B cell (primary cell): Measurements from ENCODE around the gene MYH7. TPM values are rescaled to one million over a fixed set of nuclear protein-coding genes. Genes with fewer than 3 reads are reported as not detected.

ENCODE experiments used
- ATAC-seq: fragments of 200-7000 bp; cut with Tn5 transposase; one replicate; pipeline ENCODE4 v1.10.0; 2021; ENCODE audit warnings: low read depth, mild to moderate bottlenecking, moderate number of reproducible peaks, moderate library complexity
- CTCF ChIA-PET: fragments of 350-600 bp; sonication (Branson Sonifier 250); formaldehyde crosslinking; loops from one replicate; lab custom pipeline; 2021; ENCODE audit warnings: antibody characterized with exemption, inconsistent platforms; lab: Charles Lee
- POLR2A ChIA-PET: fragments of 350-600 bp; sonication (Branson Sonifier 250); formaldehyde crosslinking; loops from one replicate; lab custom pipeline; 2021; ENCODE audit warnings: antibody characterized with exemption; lab: Charles Lee
- DNase-seq: peaks from one replicate; pipeline ENCODE4 v3.0.0; 2013
- H2AFZ ChIP-seq: 2 replicates; pipeline ENCODE4 v1.6.1; 2012; ENCODE audit warnings: mild to moderate bottlenecking, low read depth, low read length; ENCODE audit not compliant: insufficient read depth, poor library complexity, severe bottlenecking
- H3K27ac ChIP-seq, 2 donors: 1 replicate in 1 of 2; 2 replicates in 1 of 2; pipeline ENCODE4 v1.5.1; 2012 to 2013; ENCODE audit warnings: low read length in 2 of 2, mild to moderate bottlenecking in 2 of 2, moderate library complexity in 1 of 2
- H3K27me3 ChIP-seq, 4 experiments: fragments of 200-600 bp in 1 of 4; sonication (generic) in 1 of 4; replicated peaks in 1 of 4; 1 replicate in 2 of 4; 2 replicates in 2 of 4; pipeline versions ENCODE4 v1.6.1 to v1.7.0; 2013 to 2016; ENCODE audit warnings: low read length in 3 of 4, mild to moderate bottlenecking in 2 of 4, mixed read lengths in 1 of 4, moderate library complexity in 1 of 4; ENCODE audit not compliant: insufficient read depth in 4 of 4, control insufficient read depth in 3 of 4; ENCODE audit errors: control extremely low read depth in 1 of 4
- H3K36me3 ChIP-seq, 2 experiments: replicated peaks in 1 of 2; 1 replicate in 1 of 2; 2 replicates in 1 of 2; pipeline versions ENCODE4 v1.6.1 to v1.7.1; 2013; ENCODE audit warnings: low read length in 1 of 2; ENCODE audit not compliant: insufficient read depth in 2 of 2, control insufficient read depth in 1 of 2; ENCODE audit errors: control extremely low read depth in 1 of 2, extremely low read depth in 1 of 2
- H3K4me1 ChIP-seq, 2 donors: fragments of 200-600 bp in 1 of 2; sonication (generic) in 1 of 2; 1 replicate in 1 of 2; 2 replicates in 1 of 2; pipeline versions ENCODE4 v1.5.1 to v1.6.1; 2013 to 2017; ENCODE audit warnings: low read length in 2 of 2; ENCODE audit not compliant: control insufficient read depth in 2 of 2, insufficient read depth in 2 of 2
- H3K4me2 ChIP-seq: replicated peaks from 2 replicates; pipeline ENCODE3; 2012; ENCODE audit warnings: mild to moderate bottlenecking, low read depth, low read length; ENCODE audit not compliant: poor library complexity, severe bottlenecking
- H3K4me3 ChIP-seq, 5 experiments: fragments of 200-600 bp in 1 of 5; sonication (generic) in 1 of 5; 1 replicate in 3 of 5; 2 replicates in 2 of 5; pipeline versions ENCODE4 v1.5.1 to v1.7.0; 2011 to 2016; ENCODE audit warnings: low read length in 4 of 5, mild to moderate bottlenecking in 4 of 5, low read depth in 2 of 5, control low read depth in 1 of 5, moderate library complexity in 1 of 5; ENCODE audit not compliant: insufficient read depth in 1 of 5; ENCODE audit errors: control extremely low read depth in 1 of 5, extremely low read depth in 1 of 5
- H3K79me2 ChIP-seq: fragments of 200-600 bp; sonication (generic); one replicate; pipeline ENCODE4 v1.6.0; 2016; ENCODE audit warnings: low read length; ENCODE audit not compliant: control insufficient read depth, insufficient read depth
- H3K9ac ChIP-seq: fragments of 200-600 bp; sonication (generic); 2 replicates; pipeline ENCODE4 v1.6.1; 2017; ENCODE audit warnings: mild to moderate bottlenecking, low read length, moderate library complexity
- H3K9me3 ChIP-seq, 3 donors: one replicate each; pipeline versions ENCODE4 v1.6.1 to v1.7.1; 2013; ENCODE audit warnings: low read length in 2 of 3; ENCODE audit not compliant: control insufficient read depth in 2 of 3, insufficient read depth in 1 of 3; ENCODE audit errors: control extremely low read depth in 1 of 3
- H4K20me1 ChIP-seq: 2 replicates; pipeline ENCODE4 v1.6.0; 2012; ENCODE audit warnings: mild to moderate bottlenecking, low read length; ENCODE audit not compliant: insufficient read depth, control insufficient read depth, poor library complexity, severe bottlenecking
- H3K27ac Mint-ChIP-seq: one replicate; pipeline ENCODE4 v1.8.0; 2021; ENCODE audit warnings: mixed read lengths
- H3K27me3 Mint-ChIP-seq: one replicate; pipeline ENCODE4 v1.8.0; 2021; ENCODE audit warnings: mixed read lengths
- H3K4me1 Mint-ChIP-seq: one replicate; pipeline ENCODE4 v1.8.0; 2021; ENCODE audit warnings: mixed read lengths
- H3K4me3 Mint-ChIP-seq: one replicate; pipeline ENCODE4 v1.8.0; 2021; ENCODE audit warnings: mixed read lengths
- H3K9me3 Mint-ChIP-seq: one replicate; pipeline ENCODE4 v1.8.0; 2022; ENCODE audit warnings: mixed read lengths; ENCODE audit not compliant: insufficient read depth
- EZH2 ChIP-seq: IDR thresholded peaks from 2 replicates; pipeline ENCODE4 v1.6.1; 2012; ENCODE audit warnings: borderline replicate concordance, low read depth, mild to moderate bottlenecking, moderate library complexity, low read length; ENCODE audit not compliant: insufficient read depth, poor library complexity, severe bottlenecking
- WGBS: methylation state at CpG from one replicate; pipeline ENCODE4 v1.1.5; 2013; ENCODE audit warnings: missing lambda C conversion rate; ENCODE audit not compliant: insufficient coverage; 5-methylcytosine and 5-hydroxymethylcytosine counted together
- intact Hi-C: fragments of 100-400 bp; cut with micrococcal nuclease; formaldehyde crosslinking; loops from one replicate; pipeline ENCODE4 v1.10.0; 2022
- polyA plus RNA-seq: library from polyadenylated mRNA; depleted of rRNA; stranded (reverse); fragments of >200 nt; gene quantifications from 2 replicates; pipeline ENCODE4 v1.2.3, GENCODE V29; 2012
- total RNA-seq, 2 donors: library from RNA; stranded (reverse); fragments of 120-200 nt in 1 of 2; gene quantifications; 1 replicate in 1 of 2; 2 replicates in 1 of 2; pipeline versions ENCODE4 v1.2.3 to v1.2.4, GENCODE V29; 2013 to 2022
- TF ChIP-seq, protein P1 (sequence below): fragments of 200-600 bp; IDR thresholded peaks from one replicate; pipeline ENCODE4 v1.8.0; 2022; ENCODE audit warnings: antibody characterized with exemption, mild to moderate bottlenecking

Gene MYH7
- total and polyA plus RNA-seq, 2 donors (not counting 1 experiment from before 2014, with no cell fraction given), result not detected

DNA sequence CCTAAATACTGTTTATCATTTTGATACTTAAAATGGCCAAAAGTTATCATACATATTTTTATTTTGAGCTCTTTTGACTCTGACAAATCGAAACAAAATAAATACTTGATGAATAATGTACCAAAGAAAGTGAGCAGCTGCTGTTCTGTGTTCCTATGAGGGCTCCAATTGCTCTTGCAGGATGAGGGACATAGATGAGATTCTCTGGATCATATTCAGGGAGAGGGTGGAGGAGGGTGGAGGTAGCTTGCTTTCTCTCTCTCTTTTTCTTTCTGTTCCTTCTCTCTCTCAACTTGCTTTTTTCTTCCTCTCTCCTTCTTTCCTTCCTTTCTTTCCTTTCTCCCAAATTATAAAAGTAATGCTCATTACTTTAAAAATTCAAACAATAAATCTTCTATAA, 8.9 kb upstream of the MYH7 start:
- DNase-seq (no peak), ATAC-seq (no peak)
- H3K36me3 ChIP-seq, result no peaks in the 10 kb centered on the region
- no peak overlapping the region for H3K4me2 ChIP-seq
- no peaks in the 10 kb centered on the region for H3K79me2 ChIP-seq
- Mint-ChIP-seq H3K27me3 (peaks cover 33% of the 10 kb centered on the region), H3K4me3 (no peak overlapping the region), H3K4me1 (no peaks in the 10 kb centered on the region), H3K9me3 (no peaks in the 10 kb centered on the region), H3K27ac (no peak overlapping the region)
- intact Hi-C loops, result no loop called here
- peaks cover 0 to 4% (median 1%) of the 10 kb centered on the region in 4 experiments for H3K27me3 ChIP-seq
- no peak overlapping the region for H3K27ac ChIP-seq
- H3K4me3 ChIP-seq, result no peak overlapping the region
- H3K9me3 ChIP-seq, result no peaks in the 10 kb centered on the region
- ChIA-PET POLR2A (no interaction called here), CTCF (interaction anchor here (0.9 kb wide), 1 partner anchor 65 kb away, joined by 3 read pairs; no protein-coding TSS in a partner anchor)
- no CpG with 5 or more reads among the region's 1 CpG for WGBS
- TF ChIP-seq, protein P1, sequence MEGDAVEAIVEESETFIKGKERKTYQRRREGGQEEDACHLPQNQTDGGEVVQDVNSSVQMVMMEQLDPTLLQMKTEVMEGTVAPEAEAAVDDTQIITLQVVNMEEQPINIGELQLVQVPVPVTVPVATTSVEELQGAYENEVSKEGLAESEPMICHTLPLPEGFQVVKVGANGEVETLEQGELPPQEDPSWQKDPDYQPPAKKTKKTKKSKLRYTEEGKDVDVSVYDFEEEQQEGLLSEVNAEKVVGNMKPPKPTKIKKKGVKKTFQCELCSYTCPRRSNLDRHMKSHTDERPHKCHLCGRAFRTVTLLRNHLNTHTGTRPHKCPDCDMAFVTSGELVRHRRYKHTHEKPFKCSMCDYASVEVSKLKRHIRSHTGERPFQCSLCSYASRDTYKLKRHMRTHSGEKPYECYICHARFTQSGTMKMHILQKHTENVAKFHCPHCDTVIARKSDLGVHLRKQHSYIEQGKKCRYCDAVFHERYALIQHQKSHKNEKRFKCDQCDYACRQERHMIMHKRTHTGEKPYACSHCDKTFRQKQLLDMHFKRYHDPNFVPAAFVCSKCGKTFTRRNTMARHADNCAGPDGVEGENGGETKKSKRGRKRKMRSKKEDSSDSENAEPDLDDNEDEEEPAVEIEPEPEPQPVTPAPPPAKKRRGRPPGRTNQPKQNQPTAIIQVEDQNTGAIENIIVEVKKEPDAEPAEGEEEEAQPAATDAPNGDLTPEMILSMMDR, result no peak
- no peak for TF ChIP-seq EZH2
- H3K9ac ChIP-seq, result no peak overlapping the region
- no peaks in the 10 kb centered on the region for H4K20me1 ChIP-seq
- H2AFZ ChIP-seq, result no peak overlapping the region
- H3K4me1 ChIP-seq, result no peaks in the 10 kb centered on the region

- no peak for ATAC-seq
- Histone ChIP-seq H3K4me3 (no peak overlapping the region), H3K4me2 (no peak overlapping the region), H3K79me2 (no peaks in the 10 kb centered on the region), H3K27ac (no peak overlapping the region), H3K9ac (no peak overlapping the region), H4K20me1 (no peaks in the 10 kb centered on the region), H3K4me1 (no peaks in the 10 kb centered on the region), H3K27me3 (peaks cover 0 to 4% (median 1%) of the 10 kb centered on the region in 4 experiments), H3K36me3 (no peaks in the 10 kb centered on the region), H2AFZ (no peak overlapping the region), H3K9me3 (no peaks in the 10 kb centered on the region)
- DNase-seq, result no peak
- WGBS, result 71% methylated on average over 4 of the region's 6 CpGs
- intact Hi-C loops, result no loop called here
- ChIA-PET CTCF (interaction anchor here (0.9 kb wide), 1 partner anchor 64 kb away, joined by 3 read pairs; no protein-coding TSS in a partner anchor), POLR2A (no interaction called here)
- Mint-ChIP-seq H3K27ac (no peak overlapping the region), H3K9me3 (no peaks in the 10 kb centered on the region), H3K27me3 (peaks cover 32% of the 10 kb centered on the region), H3K4me3 (no peak overlapping the region), H3K4me1 (no peaks in the 10 kb centered on the region)
- TF ChIP-seq, protein P1, result no peak
- no peak for TF ChIP-seq EZH2
Measured at GRCh38 chr14:23443881-23444280, 8.4 kb upstream of the MYH7 start.
